RWPE2 (cell line): ENCODE measurements around the gene ENAH.
"Not testable (repeated sequence)": the region's sequence is repeated elsewhere in the genome, so short reads cannot be mapped to it uniquely, and the experiment has no call there.

ENCODE experiments used
- ATAC-seq: fragments of 200-7000 bp; cut with Tn5 transposase; 3 replicates; pipeline ENCODE4 v1.9.1; 2021; ENCODE audit warnings: low read depth
- DNase-seq: peaks from one replicate; pipeline ENCODE4 v3.0.0-alpha.2; 2020; ENCODE audit warnings: low spot score
- H3K27ac ChIP-seq: fragments of 450-650 bp; 2 replicates; pipeline ENCODE4 v1.5.1; 2017; ENCODE audit warnings: mild to moderate bottlenecking; ENCODE audit not compliant: poor library complexity, severe bottlenecking
- H3K27me3 ChIP-seq: fragments of 250-450 bp; sonication (Bioruptor Pico); 2 replicates; pipeline ENCODE4 v1.5.1; 2021; ENCODE audit warnings: mild to moderate bottlenecking, moderate library complexity; ENCODE audit not compliant: insufficient read depth, poor library complexity, severe bottlenecking
- H3K36me3 ChIP-seq: fragments of 250-450 bp; sonication (Bioruptor Pico); 2 replicates; pipeline ENCODE4 v1.5.1; 2020; ENCODE audit warnings: low read depth, mild to moderate bottlenecking, moderate library complexity
- H3K4me1 ChIP-seq: fragments of 250-450 bp; sonication (Bioruptor Pico); 2 replicates; pipeline ENCODE4 v1.5.1; 2021; ENCODE audit warnings: mild to moderate bottlenecking, moderate library complexity; ENCODE audit not compliant: insufficient read depth, poor library complexity, severe bottlenecking
- H3K4me3 ChIP-seq: fragments of 250-450 bp; sonication (Bioruptor Pico); 2 replicates; pipeline ENCODE4 v1.5.1; 2021; ENCODE audit warnings: mild to moderate bottlenecking, moderate library complexity; ENCODE audit not compliant: severe bottlenecking
- H3K9me3 ChIP-seq: fragments of 250-450 bp; sonication (Bioruptor Pico); 2 replicates; pipeline ENCODE4 v1.5.1; 2021; ENCODE audit warnings: mild to moderate bottlenecking, moderate library complexity; ENCODE audit not compliant: severe bottlenecking
- CTCF ChIP-seq: fragments of 450-650 bp; IDR thresholded peaks from one replicate; pipeline ENCODE4 v1.5.1; 2017; ENCODE audit warnings: mild to moderate bottlenecking, moderate library complexity; ENCODE audit not compliant: poor library complexity, severe bottlenecking

ENAH gene

GRCh38 chr1:225652729-225653462 lies at the start of gene ENAH:
Gene ENAH, minus strand, starts transcription at chr1:225653123. Its CDS starts 433 bp downstream, at chr1:225652690.
- DNase-seq (peak; percentile 50), ATAC-seq (peak; percentile 45)
- no peaks in the 10 kb centered on the region for H3K27me3 ChIP-seq
- no peak for TF ChIP-seq CTCF
- H3K4me1 ChIP-seq, result peaks cover 36% of the 10 kb centered on the region
- no peaks in the 10 kb centered on the region for H3K9me3 ChIP-seq
- H3K27ac ChIP-seq, result peak within 1 kb of the TSS; percentile 91
- no peaks in the 10 kb centered on the region for H3K36me3 ChIP-seq
- H3K4me3 ChIP-seq, result peak within 1 kb of the TSS; percentile 98

- Histone ChIP-seq H3K9me3 (no peaks in the 10 kb centered on the region), H3K36me3 (no peaks in the 10 kb centered on the region), H3K4me3 (no peak overlapping the region), H3K27ac (peak overlapping the region; percentile 74), H3K4me1 (peaks cover 17% of the 10 kb centered on the region), H3K27me3 (no peaks in the 10 kb centered on the region)
- TF ChIP-seq CTCF, result no peak
- no peak for DNase-seq
- no peak for ATAC-seq
Observed at GRCh38 chr1:225700889-225701465, 48.1 kb upstream of the ENAH start.

GRCh38 chr1:225700164-225700821 lies 47.4 kb upstream of the ENAH start:
- H3K27ac ChIP-seq, result peak overlapping the region; percentile 74
- no peaks in the 10 kb centered on the region for H3K36me3 ChIP-seq
- no peak overlapping the region for H3K4me3 ChIP-seq
- ATAC-seq (peak; percentile 95), DNase-seq (peak; percentile 35)
- no peak for TF ChIP-seq CTCF
- H3K4me1 ChIP-seq, result peaks cover 17% of the 10 kb centered on the region
- no peaks in the 10 kb centered on the region for H3K27me3 ChIP-seq
- H3K9me3 ChIP-seq, result no peaks in the 10 kb centered on the region

GRCh38 chr1:225699336-225699735 lies 46.4 kb upstream of the ENAH start:
- H3K36me3 ChIP-seq, result no peaks in the 10 kb centered on the region
- ATAC-seq, result no peak
- no peak for TF ChIP-seq CTCF
- H3K4me3 ChIP-seq, result no peak overlapping the region
- no peaks in the 10 kb centered on the region for H3K27me3 ChIP-seq
- peak overlapping the region; percentile 74 for H3K27ac ChIP-seq
- no peak for DNase-seq
- peaks cover 17% of the 10 kb centered on the region for H3K4me1 ChIP-seq
- no peaks in the 10 kb centered on the region for H3K9me3 ChIP-seq

GRCh38 chr1:225698194-225698593 lies 45.3 kb upstream of the ENAH start:
- H3K27ac ChIP-seq, H3K36me3 ChIP-seq, DNase-seq, H3K4me3 ChIP-seq, ATAC-seq, H3K9me3 ChIP-seq, H3K27me3 ChIP-seq: not testable (repeated sequence)
- peaks cover 17% of the 10 kb centered on the region for H3K4me1 ChIP-seq
